Measurements from ENCODE around the gene DPP10.

Gene DPP10

DNA sequence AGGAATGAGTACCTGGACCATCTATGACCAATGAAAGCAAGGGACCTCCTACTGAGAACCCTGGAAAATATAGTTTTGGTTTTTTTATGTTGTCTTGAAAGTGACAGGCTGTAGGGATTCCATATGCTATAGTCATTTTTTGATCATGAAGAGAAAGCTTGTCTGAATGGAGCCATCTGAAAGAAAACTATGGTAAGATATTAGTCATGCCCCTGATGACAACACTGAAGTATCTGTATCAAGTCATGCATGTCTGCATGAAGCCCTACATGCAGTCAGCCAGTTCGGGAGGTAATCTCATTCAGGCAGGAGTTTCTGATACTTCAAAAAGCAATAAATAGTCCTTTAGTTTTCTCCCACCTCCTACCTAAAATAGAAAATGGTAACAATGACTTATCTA, 1042.0 kb downstream of the DPP10 start:
- DNase-seq, result no peak

DNA sequence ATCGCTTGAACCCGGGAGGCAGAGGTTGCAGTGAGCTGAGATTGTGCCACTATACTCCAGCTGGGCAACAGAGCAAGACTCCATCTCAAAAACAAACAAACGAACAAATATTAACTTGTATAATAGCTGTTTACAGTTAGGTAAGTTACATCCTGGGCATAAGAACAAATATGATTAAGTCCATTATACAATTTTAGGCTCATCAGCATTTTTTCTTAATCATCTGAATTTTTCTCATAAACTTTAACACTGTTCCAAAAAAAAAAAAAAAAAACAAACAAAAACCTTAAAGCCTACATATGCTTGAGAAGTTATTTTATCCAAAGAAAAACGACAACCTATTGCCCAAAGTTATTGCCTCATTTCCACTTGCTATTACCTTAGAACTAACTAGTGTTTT, 1042.5 kb downstream of the DPP10 start:
- no peak for DNase-seq

DNA sequence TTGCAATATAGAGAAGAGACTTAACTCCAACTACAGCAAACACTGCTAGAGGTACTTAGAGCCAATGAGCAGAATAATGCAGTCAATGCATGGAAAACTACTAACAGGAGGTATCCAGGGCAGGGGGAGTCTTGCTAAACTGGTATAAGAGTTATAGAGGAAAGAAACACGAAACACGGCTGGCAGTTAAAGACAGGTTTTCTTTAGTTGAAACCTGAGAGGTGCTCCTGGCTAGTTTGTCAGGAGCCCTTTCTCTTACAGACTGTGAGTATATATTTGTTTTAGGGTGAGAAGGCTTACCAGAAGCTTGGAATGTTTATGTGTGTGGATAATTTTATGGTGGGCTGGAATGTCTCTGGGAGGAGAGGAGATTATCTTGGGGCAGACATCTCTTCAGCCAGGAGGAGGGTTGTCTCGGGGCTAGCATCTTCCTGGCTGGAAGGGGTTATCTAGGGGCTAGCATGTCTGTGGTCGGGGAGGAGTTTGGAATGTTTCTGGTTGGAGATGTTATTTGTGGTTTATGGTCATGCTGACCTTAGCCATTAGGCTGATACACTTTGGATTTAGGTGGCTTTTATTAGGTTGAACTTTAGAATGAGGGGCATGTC, 1048.8 kb downstream of the DPP10 start:
- DNase-seq, result no peak

DNA sequence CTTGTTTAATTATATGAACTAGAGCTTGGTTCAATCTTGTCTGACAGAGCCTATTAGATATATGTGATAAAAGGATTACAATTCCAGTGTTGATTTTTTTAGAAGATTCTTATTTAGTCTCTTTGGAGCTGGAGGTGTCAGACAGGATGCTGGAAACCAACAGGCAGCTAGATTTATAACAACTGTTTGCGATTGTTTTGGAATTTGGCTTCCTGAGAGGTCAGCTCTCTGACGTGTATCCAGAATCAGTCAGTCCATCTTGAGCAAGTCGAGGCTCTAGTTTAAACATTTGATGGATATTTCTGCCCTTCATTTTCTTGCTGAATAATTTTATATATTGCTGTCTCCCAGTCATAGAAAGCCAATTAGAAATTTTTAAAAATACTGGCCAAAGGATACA, 1062.9 kb downstream of the DPP10 start:
- DNase-seq, result no peak

DNA sequence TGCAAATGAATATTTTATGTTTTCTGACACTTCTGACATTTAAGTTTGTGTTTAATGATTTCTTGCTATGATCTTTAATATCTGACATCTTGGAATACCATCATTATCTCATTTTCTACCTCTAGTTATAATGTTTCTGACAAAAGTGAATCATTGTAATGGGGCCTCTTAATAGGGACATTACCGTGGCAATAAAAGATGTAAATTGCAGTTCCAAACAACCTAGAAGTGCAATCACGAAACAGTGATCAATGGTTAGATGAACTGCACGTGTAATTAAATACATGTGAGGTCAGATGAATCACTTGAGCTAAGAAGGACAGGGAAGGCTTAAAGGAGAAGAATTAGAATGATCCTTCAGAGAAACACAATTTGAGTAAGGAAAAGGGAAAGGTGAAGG, 1078.3 kb downstream of the DPP10 start:
- DNase-seq, result no peak

DNA sequence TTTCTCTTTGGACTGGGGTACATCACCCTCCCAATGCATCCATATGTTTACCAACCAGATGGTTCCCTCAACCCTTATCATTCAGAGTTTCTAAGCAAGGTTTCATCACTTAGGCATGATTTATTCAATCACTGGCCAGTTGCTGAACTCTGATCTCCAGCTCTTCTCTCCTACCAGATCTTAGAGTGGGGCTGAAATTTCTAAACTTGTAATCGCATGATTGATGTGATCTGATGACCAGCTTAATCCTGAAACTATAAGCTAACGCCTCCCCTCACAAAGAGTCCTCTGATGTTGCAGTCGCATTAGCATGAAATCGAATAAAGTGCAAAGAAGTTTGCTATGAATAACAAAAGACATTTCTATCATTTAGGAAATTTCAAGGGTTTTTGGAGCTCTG, 1082.0 kb downstream of the DPP10 start:
- no peak for DNase-seq

DNA sequence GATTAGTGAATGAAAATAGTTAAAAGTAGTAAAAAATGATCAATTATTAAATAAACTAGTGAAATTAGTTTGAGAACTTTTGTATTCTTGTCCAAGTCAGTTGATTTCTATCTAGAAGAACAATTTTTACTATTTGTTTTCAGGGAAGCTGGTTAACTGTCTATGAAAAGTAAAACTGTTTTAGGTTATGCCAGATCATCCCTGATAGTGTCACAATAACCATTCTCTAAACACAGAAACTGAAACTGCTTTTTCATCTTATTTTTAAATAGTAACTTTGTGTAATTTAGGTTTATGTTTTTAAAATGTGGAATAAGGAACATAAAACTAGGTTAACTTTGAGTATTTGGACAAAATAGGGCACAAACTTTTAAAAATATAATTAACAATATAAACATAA, 1087.2 kb downstream of the DPP10 start:
- DNase-seq, result no peak

DNA sequence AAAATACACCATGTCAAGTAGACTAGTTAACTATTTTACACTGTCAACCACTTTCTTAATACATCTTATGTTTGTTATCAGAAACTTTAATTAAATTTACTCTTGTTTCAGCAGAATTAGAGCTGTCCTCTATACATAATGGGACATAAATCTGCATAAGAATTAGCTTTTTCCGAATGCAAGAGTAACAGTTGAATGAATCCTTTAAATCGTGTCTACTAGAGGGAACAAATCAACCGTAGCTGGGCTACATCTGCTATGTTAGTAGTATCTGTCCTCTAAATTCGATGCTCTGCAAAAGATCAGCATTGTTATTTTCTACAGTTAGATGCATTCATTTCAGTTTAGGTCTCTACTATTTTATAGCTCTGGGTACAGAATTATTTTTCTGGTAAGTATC, 1090.6 kb downstream of the DPP10 start:
- DNase-seq, result no peak

DNA sequence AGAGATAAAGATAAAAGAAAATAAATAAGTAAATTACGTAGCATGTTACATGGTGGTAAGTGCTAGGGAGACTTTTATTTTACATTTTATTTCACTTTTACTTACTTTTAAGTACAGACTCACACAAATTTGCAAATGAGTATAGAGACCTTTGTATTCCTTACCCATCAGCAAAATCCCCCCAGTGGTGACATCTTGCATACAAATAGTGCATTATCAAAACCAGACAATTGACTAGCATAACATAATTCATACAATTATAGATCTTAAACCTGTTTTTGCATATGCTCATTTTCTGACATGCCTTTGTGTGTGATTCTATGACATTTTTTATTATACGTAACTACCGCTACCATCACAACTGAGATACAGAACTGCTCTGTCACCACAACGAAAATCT, 1099.4 kb downstream of the DPP10 start:
- DNase-seq, result no peak

DNA sequence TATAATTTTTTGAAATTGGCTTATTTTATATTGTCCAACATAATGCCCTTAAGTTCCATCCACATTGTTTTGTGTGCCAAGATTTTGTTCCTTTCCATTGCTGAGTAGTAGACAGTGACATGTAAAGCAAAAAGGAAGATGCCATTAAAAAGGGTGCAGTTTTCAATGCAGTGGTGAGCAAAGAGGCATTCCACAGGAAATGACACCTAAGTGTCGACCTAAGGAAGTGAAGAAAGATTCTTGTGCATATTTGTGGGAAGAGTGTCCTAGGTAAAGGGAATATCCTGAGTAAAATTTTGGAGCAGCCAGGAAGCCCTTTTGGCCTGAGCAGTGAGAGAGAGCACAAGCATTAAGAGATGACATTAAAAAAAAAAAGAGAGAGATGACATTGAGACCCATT, 1099.9 kb downstream of the DPP10 start:
- no peak for DNase-seq

DNA sequence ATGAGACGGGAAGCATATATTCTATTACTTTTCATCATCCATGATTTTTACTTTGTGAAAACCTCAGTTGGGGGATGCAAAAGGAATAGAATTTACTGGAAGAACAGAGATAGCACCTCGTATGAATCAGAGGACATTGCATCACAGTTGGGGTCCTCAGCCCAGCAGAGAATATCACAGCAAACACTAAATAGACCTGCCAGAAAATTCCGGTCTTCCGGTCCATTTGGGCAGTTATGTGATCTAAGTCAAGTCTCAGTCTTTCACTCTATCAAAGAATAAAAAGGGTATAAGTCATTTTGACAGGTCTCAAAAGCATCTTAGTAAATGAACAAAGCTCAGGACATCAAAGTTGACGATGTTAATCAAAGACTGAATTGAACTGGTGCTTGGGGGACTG, 1100.6 kb downstream of the DPP10 start:
- no peak for DNase-seq

DNA sequence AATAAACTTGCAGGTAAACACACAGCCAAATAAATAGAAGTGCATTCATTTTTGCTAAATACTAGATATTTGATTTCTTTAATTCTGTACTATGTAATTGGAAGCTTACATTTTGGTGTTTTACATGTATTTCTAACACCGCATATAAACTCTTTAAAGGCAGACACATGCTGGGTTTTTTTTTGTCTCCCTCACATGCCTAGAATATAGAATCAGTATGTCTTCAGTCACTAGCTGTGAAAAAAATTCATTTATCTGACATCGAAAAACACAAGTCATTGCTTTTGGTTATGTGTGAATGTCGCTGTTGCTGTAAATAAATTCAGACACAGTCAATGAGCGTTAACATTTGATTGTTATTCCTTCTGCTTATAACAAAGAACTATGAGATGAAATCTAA, 1101.0 kb downstream of the DPP10 start:
- DNase-seq, result no peak

DNA sequence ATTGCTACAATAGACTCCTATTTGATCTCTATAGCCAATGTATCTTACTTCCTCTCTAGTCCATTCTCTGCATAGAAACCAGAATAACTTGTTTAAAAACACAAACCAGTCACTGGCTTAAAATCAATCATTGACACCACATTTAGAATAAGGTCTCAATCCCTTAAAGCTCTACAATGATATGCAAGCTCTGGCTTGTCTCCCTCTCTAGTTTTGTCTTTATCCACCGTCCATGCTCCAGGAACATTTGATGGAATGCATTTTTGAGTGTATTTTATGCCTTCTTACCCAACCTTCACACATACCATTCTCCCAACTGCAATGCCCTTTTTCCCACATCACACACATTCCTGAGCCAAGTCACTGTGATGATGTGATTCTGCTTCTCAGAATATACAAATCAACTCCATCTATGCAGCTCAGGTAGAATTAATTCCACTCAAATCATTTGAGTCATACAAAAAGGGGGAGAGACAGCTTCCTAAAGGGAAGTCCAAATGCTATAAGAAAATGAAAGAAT, 1107.2 kb downstream of the DPP10 start:
- no peak for DNase-seq

DNA sequence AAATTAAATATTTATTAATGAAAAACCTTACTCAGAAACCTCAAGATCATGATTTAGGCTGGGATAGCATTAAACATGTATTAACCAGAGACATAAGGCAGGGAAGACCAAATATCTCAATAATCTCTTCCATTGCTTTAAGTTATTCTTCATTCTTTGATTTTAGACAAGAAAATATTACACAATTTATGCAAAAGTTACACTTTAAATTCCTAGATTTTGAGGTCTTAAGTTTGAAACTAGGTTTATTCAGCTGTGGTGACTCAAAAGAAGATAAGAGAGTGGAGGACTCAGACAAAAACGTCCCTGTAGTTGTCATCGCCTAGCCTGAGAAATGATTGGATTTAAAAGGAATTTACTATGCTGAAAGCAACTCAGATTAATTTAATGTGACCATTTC, 1110.3 kb downstream of the DPP10 start:
- no peak for DNase-seq

DNA sequence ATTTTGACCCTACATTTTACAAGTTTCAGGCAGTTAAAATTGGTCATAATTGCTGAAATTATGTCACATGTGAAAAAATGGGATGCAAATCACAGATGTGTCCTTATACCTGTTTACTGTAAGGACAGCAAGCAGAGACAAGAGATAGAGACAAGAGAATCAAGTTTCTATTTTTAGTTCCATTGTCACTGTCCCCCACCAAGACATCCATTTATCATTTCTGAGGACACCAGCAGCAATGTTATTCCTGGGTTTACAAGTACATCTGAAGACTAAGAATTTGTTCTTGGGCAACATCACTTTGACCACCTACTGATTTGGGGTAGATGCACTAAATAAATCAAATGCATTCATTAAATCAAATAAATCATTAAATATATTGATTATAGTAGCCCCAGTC, 1111.7 kb downstream of the DPP10 start:
- DNase-seq, result no peak

DNA sequence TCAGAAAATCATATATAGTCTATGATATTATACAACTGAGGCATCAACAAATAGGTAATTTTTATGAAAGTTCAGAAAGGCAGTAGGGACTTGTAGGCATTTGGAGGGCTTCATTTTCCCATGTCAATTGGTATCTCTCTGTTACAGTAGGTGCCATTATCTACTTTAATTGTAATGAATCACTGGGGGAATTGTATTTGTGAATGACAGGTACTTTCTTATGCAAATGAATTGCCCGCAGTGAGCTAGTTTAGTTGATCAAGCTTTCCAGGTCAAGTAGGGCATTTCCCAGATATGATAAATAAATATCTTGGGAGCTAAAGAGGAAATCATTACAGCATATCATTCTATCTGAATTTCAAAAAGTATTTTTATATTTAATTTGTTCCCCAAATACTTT, 1116.3 kb downstream of the DPP10 start:
- no peak for DNase-seq

DNA sequence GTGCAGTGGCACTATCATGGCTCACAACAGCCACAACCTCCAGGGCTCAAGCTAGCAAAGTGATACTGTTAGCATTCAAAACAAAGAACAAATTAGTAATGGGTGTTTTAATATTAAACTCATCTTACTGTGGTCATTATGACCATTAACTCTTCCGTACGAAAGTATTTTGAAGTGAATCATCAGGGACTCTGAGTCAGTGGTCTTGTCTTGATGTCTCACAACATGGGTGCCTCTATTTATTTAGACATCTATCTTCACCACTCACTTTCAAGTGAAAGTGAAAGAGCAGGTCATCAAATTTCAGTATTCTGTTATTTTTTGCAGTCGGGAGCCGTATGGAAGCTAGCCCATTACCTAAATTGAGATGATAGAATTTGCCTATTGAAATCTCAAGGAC, 1118.2 kb downstream of the DPP10 start:
- no peak for DNase-seq

DNA sequence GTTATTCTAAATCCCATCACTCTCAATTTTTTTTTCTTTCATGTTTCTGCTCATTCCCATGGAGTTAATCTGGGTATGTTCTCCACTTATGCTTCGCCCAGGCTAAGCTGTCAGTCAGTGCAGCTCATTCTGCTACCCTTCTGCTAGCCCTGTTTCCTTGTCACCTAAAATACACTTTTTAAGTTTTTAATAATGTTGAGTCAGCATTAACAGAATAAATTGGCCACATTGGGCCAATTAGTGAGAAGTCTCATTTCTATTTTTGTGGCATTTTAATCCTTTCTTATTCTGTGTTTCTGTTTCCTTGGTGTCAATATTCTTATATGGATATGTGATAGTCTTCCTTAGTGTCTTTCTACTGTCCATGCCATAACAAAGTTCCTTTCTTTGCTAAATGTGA, 1126.2 kb downstream of the DPP10 start:
- no peak for DNase-seq

DNA sequence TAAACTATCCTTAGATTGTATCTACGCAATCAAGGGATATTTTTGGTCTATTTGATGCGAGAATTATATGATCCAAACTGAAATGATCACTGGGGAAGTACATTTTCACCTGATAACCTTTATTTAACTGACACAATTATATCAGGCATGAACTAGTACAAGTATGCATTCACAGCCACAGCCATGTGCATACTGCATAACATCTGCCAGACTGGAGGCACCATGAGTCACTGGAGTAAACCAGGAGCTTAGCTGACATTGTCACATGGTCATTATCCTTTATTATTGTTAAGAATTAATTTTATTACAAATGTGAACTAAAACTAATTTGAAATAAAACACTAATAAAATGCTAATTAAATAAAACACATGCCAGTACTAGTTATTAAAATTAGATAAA, 1127.1 kb downstream of the DPP10 start:
- peak; percentile 43 for DNase-seq

DNA sequence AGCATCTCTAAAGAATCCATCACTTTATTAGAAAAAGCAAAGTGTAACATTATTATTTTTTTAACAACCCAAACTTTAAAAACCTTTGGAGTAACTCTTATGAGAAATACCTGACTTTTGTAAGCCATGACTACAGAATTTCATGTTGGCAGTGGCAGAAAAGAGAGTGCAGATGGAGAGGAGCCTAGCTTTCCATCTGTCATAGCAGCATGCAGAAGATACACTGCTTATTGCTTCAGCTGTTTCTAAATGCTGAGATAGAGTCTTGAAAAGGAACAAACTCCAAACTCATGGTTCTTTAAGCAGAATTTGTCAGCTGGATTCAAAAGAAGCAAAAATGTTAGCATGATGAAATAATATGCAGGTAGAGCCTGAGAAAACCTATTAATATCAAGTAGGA, 1130.3 kb downstream of the DPP10 start:
- DNase-seq, result peak; percentile 27

DNA sequence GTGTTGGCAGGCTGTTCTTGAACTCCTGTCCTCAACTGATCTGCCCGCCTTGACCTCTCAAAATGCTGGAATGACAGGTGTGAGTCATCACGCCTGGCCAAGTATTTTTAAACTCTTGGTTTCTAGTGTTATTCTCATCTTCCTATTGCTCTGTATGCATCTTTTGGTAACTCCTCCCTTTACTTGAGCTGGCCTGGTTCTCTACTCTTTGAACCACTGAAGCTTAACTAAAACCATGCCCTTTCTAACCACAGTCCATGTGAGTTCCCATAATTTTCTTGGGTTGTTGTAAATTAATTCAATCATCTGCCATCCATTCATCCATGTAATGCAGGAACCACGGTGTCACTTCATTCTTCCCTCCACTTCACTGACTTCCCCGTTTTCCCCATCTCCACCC, 1131.3 kb downstream of the DPP10 start:
- no peak for DNase-seq

DNA sequence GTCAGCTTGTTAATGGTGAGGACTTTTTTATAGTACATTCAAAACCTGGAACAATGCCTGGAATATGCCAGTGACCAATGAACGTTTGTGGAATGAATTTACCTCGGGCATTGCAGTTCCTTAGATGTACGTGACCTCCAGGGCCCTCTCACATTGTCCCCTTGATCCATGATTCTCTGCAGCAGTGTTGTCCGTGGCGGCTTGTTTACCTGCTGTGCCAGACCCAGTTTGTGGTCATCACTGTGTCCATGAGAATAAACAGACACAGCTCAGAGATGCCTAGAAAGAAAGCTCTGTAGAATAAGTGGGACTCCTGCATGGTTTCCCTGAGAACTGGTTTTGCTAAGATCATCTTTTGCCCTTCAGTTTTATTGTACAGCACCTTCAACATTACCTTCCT, 1132.2 kb downstream of the DPP10 start:
- no peak for DNase-seq

DNA sequence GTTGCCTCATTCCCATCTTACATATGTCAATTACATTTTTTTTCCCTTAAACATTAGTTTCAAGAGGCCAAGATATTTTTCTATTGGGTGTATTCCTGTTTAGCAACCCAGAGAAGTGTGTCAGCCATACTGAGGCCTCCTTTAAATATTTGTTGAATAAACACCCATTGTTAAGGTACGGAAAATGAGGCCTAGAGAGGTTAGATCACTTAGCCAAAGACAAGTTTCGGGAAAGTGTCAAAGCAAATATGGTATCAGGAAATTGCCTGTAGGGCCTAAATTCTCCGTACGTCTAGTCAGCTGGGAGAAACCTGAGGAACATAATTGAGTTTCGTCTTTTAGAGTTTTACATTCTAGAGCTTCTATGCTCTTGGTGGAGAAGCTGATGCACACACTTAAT, 1138.3 kb downstream of the DPP10 start:
- DNase-seq, result no peak

DNA sequence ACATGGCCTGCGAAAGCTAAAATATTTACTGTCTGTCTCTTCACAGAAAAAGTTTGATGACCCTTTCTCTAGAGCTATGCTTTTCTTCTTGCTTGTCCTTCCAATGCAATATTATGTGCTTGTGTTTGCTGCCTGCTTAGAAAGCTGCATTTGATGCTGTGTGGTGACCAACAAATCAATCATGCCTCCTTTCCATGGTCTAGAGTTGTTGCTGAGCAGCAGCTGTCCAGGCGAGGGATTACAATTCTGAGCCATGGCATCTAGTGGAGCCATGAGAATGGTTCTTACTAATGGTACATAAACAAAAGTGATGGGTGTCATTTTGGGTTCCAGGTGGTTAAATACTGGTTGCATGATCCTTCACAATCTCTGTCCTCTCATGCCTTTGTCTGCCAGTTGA, 1142.1 kb downstream of the DPP10 start:
- no peak for DNase-seq

DNA sequence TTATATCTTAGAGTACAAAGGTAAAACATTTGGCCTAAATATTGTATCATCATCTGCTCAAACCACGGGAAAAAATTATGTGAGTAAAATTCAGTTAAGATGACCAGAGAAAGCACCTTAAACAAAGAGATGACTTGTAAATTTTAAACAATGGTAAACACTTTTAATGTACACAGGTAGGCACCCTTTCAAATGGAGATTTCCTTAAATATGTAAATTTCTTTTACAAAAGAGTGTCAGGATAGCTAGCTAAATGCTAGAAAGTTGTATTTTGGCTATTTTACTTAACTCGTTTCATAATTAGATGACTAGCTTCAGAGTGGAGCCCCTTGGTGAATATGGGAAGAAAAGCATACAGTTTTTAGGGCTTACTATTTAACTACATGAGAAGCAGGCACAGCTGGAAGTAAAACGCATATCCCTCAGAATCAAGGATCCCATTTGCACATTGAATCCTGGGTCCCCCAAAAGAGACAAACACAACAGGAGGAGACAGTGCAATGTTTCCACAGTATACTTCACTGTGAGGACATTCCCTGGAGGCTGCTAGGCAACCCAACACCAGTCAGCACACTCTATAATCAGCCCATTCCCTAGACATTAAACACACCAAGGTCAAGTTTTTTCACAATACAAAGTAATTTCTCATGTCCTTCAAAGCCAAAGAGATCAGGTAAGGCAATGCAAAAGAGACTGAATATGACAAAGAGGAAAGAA, 1154.4 kb downstream of the DPP10 start:
- no peak for DNase-seq

Data from NCI-H1694 (cell line).